ENCODE results near the gene SNPH.

Gene SNPH

GRCh38 chr20:1264727-1265126, 1.4 kb upstream of the SNPH start:
- CTCF ChIA-PET: interaction anchor here (0.5 to 1.1 kb wide), 4 partner anchors 48 to 239 kb away, joined by 3 to 5 read pairs (median 4); partner anchors contain the start of gene C20orf202
- Histone ChIP-seq H3K36me3 (ENCODE audit: control insufficient read depth in 2 of 2, insufficient read depth in 1 of 2, low read length in 2 of 2) (peaks cover 0 to 11% of the 10 kb centered on the region in 2 experiments; a peak in 1 of 3 replicates), H3K9me3 (ENCODE audit: control insufficient read depth, insufficient read depth, low read depth, low read length) (no peaks in the 10 kb centered on the region), H3K27ac (ENCODE audit: extremely low read depth, low read depth, low read length) (no peak overlapping the region), H3K4me3 (ENCODE audit: low read depth, low read length) (no peak overlapping the region), H3K4me1 (ENCODE audit: control insufficient read depth, insufficient read depth, low read length) (peaks cover 7% of the 10 kb centered on the region)
- POLR2A ChIA-PET: interaction anchor here (1.2 kb wide), 2 partner anchors 10 to 39 kb away, joined by 3 read pairs; partner anchors contain the start of gene RAD21L1
- no peak for TF ChIP-seq ZNF398 (tag by site-specific recombination; IDR thresholded peaks at IDR 0.05)
- TF ChIP-seq ZFP69B (tag by site-specific recombination; IDR thresholded peaks at IDR 0.05): no peak
- no peak for TF ChIP-seq ZNF670 (tag by site-specific recombination; IDR thresholded peaks at IDR 0.05; ENCODE audit: low read depth)
- no peak for TF ChIP-seq ZNF341 (tag by site-specific recombination; IDR thresholded peaks at IDR 0.05; ENCODE audit: low read depth)
- TF ChIP-seq GLIS1 (tag by site-specific recombination; IDR thresholded peaks at IDR 0.05): no peak
- TF ChIP-seq ZNF423 (tag by site-specific recombination; IDR thresholded peaks at IDR 0.05): no peak
- no peak for TF ChIP-seq TRIM28 (IDR thresholded peaks at IDR 0.05; ENCODE audit: borderline replicate concordance, low read length)
- TF ChIP-seq ZNF324 (tag by site-specific recombination; IDR thresholded peaks at IDR 0.05): no peak
- TF ChIP-seq HOXD13 (CRISPR knock-in tag; IDR thresholded peaks at IDR 0.05; ENCODE audit: borderline replicate concordance): no peak
- TF ChIP-seq SP7 (tag by site-specific recombination; IDR thresholded peaks at IDR 0.05): no peak
- TF ChIP-seq ZNF148 (tag by site-specific recombination; IDR thresholded peaks at IDR 0.05; ENCODE audit: borderline replicate concordance): no peak

- Histone ChIP-seq H3K36me3 (ENCODE audit: control insufficient read depth in 2 of 2, insufficient read depth in 1 of 2, low read length in 2 of 2) (peaks cover 0 to 14% of the 10 kb centered on the region in 2 experiments; a peak in 1 of 3 replicates), H3K27ac (ENCODE audit: extremely low read depth, low read depth, low read length) (no peak overlapping the region), H3K4me3 (ENCODE audit: low read depth, low read length) (peak overlapping the region; percentile 71; the same call in 1 of the 2 replicates), H3K4me1 (ENCODE audit: control insufficient read depth, insufficient read depth, low read length) (peaks cover 7% of the 10 kb centered on the region), H3K9me3 (ENCODE audit: control insufficient read depth, insufficient read depth, low read depth, low read length) (no peaks in the 10 kb centered on the region)
- ChIA-PET POLR2A (interaction anchor here (0.8 to 1.5 kb wide), 13 partner anchors 9 to 432 kb away, joined by 3 to 8 read pairs (median 3); partner anchors contain the start of genes FAM110A, NSFL1C and RAD21L1), CTCF (interaction anchor here (0.9 to 1.0 kb wide), 2 partner anchors 38 to 48 kb away, joined by 4 to 5 read pairs; no protein-coding TSS in a partner anchor)
- no peak for TF ChIP-seq OVOL3 (tag by site-specific recombination; IDR thresholded peaks at IDR 0.05)
- no peak for TF ChIP-seq MZF1 (tag by site-specific recombination; IDR thresholded peaks at IDR 0.05; ENCODE audit: borderline replicate concordance)
- TF ChIP-seq ZNF549 (tag by site-specific recombination; IDR thresholded peaks at IDR 0.05): no peak
- TF ChIP-seq ZNF354C (tag by site-specific recombination; IDR thresholded peaks at IDR 0.05; ENCODE audit: borderline replicate concordance, low read depth): no peak
- peak; percentile 85 for TF ChIP-seq PRDM10 (tag by site-specific recombination; IDR thresholded peaks at IDR 0.05)
- no peak for TF ChIP-seq ZXDB (tag by site-specific recombination; IDR thresholded peaks at IDR 0.05)
- 0 out of 2 replicates have a peak, but pooled peaks have one; percentile 12 for TF ChIP-seq ZBTB17 (tag by site-specific recombination; IDR thresholded peaks at IDR 0.05)
- no peak for TF ChIP-seq ZNF571 (tag by site-specific recombination; IDR thresholded peaks at IDR 0.05)
Observed at GRCh38 chr20:1265226-1265915, 723 bp upstream of the SNPH start.
